Measurements from ENCODE around the gene LRRN4CL.

LRRN4CL gene

GRCh38 chr11:62645946-62646824 is 43.1 kb downstream of the LRRN4CL start, which contains the start of gene GANAB:
Gene GANAB (minus strand): TSS chr11:62646613. CDS start chr11:62646599, 14 bp downstream.
- peak; percentile 98 for DNase-seq

- DNase-seq: no peak
Measured at GRCh38 chr11:62645671-62645945, 43.7 kb downstream of the LRRN4CL start.

DNA sequence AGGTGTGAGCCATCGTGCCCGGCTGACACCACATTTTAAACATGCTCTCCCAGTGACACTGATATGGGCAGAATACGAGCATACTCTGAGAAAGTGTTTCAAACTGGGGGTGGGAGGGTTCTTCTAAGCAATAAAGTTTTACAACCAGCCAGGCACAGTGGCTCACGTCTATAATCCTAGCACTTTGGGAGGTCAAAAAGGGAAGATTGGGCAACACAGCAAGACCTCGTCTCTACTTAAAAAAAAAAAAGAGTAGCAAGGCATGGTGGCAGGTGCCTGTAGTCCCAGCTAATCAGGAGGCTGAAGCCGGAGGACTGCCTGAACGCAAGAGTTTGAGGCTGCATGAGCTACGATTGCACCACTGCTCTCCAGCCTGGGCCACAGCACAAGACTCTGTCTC is 45.1 kb downstream of the LRRN4CL start:
- DNase-seq: no peak
